GDM1 (cell line): ENCODE results near the gene ZNF407.

Experiments
- DNase-seq: peaks from one replicate; lab custom pipeline; 2025; lab: John Stamatoyannopoulos, UW

ZNF407 gene

DNA sequence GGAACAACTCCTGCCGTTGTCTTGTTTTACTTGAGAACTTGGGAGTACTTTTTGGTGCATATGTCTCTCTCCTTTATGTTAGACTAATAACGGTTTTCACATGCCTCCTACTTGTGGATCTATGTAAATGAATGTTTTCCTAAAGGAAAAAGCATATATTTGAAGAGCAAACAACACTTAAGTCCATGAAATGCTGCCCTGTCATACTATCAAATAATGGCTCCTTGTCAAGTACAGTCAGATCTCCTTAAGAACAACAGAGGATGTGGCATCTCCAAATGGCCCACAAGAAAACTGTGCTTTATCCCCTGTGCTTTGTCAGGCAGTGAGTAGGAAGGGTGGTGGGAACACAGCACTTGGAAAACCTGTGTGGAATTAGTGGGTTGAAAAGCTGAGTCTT lies 413.0 kb downstream of the ZNF407 start:
- DNase-seq, result no peak

DNA sequence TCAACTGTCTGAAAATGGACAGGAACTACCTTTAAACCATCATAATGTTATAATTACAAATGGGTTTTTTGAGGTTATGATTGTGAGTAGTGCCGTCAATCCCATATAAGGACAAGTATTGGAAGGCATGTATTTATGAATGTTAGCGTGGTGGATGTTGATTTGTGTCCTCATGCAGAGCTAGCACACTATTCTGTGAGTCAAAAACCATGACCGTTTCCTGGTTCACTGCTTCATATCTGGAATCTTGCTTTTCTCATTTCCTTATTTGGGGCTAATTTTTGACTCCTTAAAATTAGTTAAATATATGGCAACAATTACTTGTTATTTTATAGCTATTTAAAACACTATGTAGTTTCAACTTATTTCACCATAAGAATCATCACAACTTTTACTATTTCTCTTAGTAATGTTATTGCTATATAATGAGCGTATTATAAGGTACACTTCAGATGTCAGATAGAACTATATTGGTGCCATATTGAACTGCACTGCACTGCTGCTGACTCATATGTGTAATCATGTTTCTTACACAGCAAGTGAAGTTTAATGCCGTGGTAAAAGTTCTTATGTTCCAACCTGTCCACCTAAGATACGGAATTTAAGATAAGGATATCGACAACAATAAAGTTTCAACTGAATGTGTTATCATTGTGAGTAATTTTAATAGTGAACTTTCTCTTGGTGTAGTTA lies 418.5 kb downstream of the ZNF407 start:
- DNase-seq, result no peak

DNA sequence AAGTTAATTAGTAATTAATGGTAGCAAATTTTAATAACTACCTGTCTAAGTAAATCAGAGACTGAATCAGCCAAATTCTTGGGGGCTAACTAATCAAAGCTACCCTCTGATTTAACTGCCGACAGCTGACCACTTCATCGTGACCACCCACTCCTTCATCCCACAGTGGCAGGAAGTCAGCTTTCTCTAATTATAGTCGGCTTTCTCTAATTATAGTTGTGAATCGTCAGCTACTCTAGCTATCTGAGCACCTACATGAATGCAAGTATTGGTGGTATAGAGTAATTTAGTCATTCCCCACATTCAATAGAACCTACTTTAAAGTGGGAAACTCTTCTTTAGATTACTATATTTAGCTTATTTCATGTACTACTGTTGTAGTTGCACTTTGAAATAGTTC lies 425.8 kb downstream of the ZNF407 start:
- DNase-seq, result no peak

DNA sequence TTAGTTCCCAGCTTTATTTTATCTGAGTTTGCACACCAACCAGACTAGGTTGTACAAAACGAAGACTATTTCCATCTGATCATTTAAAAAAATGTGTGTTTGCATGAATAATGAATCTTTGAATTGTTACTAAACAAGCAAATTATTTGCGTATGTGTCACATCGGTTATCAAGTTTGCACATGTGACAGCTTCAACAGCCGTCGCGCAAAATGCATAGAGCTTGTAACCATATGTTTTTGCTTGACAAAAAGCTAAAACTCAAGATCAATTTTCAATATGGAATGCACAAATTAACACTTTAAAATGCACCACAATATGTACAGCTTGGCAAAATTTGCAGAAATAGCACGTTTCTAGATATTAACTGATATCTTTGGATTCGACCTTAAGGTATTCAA lies 427.2 kb downstream of the ZNF407 start:
- DNase-seq, result no peak

DNA sequence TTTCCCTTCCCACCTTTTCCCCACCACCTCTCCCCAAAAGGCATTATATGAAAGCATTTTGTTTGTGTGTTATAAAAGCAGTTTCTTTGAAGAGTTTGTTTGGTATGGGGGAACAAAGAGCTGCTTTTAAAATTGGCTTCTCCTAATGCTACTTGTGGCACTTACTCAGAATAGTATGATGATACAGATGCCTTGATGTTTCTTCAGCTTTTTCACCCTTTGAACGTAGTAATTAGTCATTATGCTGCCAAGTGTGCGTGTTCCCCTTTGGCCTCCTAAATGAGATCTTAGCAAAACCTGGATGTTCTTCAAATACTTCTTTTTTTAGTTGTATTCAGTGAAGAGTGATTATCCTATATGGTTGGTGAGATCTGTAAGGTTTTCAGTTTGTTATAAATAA lies 427.9 kb downstream of the ZNF407 start:
- no peak for DNase-seq

DNA sequence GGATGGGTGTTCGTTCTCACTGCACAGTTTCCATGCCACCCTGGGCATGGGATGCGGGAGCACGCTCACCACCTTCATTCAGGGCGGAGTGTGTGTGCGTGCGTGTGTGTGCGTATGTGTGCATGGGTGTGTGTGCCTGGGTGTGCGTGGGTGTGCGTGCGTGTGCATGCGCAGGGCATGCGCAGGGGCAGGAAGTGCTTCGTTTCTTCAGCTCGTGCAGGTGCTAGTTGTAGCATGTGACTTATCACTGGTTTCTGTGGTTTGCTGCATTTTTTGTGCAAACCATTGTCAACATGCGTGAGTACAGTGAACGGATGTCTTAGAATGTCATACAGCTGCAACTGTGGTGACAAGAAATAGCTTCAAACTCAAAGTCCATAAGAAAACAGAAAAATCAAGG lies 431.8 kb downstream of the ZNF407 start:
- no peak for DNase-seq

DNA sequence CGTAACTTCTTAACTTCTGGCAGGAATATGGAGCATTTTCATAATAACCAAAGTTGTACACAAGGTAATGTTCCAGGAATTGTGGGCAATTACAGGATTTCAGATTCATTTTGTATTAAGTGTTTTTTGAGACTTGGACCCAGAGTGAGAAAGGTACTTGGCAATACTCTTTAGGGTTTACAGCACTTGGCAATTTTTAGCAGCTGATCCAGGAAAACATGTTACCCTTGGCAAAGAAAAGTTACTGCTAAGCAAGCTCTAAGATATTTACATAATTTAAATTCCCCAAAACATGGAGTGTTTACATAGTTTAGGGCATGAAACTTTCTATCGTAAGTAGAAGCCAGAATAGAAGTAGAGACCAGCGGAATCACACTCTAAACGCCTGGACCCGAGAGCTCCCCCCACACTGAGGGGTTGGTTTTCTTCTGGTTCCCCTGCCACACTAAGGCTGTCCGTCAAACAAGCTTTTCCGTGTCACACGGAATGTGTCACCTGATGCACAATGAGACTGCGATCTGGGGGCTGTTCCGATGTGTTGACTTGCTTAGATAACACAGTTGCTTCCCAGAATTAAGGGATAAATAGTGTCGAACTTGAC lies 434.1 kb downstream of the ZNF407 start:
- no peak for DNase-seq

DNA sequence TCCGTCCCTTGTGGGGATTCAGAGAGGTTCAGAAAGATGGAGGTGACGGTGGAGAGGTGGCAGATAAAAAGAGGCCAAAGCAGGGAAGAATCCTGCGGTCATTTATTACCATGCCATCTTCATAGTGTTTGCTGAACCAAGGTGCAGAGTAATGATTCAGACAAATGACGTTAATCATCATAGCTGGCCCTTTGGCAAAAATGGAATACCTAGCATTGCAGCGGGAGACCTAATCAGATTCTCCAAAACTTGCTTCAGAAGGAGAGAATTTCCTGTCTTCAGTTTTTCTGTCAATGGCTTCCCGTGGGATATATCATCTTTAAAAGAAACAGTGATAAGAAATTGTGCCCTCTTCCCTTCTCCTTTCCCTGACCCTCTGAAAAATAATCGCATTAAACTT lies 435.8 kb downstream of the ZNF407 start:
- DNase-seq, result no peak

DNA sequence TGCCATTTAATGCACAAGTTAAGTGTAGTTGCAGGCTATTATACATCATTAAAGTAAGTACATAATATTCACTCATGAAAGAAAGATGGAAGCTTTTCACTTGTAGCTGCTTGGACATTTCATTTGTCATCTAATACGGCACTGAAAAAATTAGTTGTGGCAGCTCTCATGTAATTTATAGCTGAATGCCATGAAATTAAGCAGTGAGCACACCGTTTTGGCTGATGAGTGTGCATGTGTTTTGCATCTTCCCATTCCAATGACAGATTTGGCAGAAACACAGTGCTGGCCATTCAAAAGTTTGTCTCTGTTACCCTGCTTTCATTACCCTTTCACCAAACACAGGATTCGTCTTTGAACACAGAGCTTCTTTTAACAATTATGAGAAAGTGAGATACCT lies 437.3 kb downstream of the ZNF407 start:
- DNase-seq, result no peak

DNA sequence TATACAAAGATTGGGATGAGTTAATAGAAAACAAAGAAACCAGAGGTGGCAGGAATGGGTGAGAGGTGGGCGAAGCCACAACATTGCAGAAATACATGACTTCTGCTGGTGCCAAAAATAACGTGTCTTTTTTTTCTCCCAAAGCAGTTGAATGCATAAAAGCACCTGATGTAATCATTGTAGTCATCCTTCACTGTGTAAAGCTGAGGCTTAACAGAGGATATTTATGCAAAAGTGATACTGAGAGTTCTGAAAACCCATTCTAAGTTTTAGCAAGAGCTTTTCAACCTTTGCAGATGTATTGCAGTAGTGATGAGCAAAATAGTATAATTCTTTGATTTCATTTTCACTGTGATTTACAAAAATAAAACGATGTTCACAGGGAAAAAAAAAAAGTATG lies 438.3 kb downstream of the ZNF407 start:
- DNase-seq, result no peak

DNA sequence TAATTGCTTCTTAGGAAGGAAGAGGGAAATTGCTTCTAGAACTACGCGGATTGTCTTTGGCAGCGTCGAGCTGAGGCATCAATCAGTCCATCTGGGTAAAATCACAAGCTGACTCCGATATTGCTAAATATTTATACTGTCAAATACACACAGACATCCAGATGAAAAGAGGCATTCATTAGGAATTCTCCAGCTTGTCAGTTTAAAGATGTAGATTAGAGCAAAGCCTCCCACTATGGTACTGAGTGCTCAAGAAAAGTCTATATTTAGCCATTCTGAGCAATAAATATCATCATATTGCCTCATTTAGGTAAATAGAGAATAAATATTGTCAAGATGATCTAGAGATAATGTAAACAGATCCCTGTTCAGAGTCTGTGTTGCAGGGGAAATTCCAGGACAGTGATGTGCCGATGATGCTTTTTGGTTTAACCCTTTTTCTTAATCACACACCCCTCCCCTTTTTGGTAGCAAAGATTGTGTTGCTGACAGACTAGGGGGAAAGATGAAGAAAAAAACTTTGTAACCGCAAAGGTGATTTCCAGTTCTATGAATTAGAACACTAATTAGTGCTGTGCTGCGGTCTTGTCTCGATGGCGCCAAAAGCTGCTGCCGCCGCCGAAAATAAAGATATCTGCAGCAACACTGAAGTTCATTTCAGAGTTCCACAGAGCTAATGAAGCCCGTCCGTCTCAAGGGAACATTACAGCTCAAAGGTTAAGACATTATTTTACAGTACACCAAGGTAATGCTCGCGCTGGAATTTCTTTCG lies 439.4 kb downstream of the ZNF407 start:
- DNase-seq, result no peak

DNA sequence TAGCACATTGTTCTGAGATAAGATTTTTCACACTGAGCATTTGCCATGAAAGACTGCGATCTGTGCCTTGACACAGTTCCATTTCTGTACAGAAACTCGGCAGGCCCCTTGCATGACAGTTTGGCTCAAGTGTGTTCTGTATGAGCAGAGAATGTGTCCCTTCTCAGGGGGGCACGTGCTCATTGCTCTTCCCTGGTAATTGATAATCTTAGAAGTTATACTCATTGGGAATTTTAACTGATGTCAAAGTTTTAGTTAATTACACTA lies 440.0 kb downstream of the ZNF407 start:
- DNase-seq, result no peak

DNA sequence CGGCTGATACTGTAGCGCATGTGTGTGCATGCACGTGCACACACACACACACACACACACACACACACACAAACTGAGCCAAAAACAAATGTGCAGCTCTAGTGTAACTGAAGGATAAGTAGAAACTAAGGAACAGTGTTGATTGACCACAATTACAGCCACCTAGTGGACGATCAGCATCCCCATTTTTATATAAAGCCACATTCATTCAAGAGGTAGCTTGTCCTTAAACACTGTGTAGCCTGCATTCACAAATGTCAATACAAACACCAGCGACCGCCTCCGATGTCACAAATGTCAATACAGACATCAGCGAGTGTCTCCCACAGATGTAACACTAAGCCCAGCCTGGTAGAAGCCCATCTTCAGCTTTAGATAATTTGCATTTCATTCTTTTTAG lies 443.9 kb downstream of the ZNF407 start:
- DNase-seq, result no peak

DNA sequence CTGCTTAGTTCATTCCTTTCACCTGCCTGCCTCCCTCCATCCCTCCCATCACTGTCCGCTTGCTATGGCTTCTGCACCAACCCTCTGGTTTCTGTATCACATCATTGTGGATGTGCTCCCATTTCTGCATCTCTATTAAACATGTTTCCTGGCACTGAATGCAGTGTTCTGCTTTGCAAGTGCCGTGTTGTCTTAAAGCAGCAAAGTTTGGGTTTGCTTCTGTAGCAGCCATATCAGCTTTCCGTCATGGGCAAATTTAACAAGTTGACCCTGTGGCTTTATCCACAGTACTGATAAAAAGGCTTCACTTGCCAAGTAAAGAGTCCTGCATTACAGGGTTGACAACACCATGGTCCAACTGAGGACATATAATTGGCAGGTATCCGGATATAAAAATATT lies 445.8 kb downstream of the ZNF407 start:
- no peak for DNase-seq

DNA sequence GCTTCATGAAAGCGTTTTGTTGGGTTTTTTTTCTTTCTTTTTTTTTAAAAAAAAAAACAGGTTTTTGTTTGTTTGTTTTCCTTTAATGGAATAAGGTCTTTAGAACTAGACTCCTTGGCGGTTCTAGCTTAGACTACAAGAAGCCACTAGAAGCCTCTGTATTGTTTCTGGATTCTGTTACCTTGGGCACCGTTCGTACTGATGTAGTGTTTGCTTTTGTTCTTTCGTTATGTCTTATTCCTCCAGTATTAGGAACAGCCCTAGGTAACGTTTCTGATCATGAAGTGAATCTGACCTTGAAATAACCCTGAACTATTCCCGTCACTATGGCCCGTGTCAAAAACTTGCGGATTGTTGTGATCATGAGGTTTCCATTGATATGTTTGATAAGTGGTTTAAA lies 446.6 kb downstream of the ZNF407 start:
- DNase-seq, result no peak

DNA sequence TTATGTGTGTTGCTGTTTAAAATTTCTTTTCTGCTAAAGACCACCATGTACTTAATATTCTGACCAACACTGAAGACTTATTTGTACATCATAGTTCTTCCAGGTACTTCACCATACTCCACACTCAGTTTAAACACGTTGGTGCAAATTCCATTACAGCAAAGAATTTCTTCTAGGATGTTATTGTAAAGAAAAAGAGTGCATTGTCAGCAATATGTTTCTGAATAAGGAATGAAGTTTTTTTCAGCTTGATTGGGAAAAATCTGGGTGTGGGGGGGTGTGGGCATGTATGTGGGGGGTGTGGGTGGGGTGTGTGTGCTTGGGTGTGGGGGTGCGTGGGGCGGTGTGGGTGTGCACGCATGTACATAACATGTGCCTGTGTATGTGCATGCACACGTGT lies 447.1 kb downstream of the ZNF407 start:
- DNase-seq, result no peak

DNA sequence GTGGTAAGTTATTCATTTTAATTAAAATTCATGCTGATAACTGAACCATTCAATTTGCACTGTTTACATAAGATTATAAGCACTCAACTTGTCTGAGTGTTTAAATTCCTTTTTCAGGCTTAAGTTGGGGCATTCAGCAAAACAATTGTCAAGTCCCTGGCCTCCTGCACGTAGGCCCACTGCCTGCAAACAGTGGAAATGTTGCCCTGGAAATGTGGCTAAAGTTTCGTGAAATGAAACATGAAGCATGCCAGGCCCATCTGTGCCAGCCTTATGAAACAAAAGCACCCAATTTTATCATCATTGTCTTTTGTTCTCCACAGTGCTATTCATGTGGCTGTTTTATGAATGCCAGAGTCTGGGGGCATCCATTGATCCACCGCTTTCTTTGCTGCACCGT lies 447.6 kb downstream of the ZNF407 start:
- no peak for DNase-seq

DNA sequence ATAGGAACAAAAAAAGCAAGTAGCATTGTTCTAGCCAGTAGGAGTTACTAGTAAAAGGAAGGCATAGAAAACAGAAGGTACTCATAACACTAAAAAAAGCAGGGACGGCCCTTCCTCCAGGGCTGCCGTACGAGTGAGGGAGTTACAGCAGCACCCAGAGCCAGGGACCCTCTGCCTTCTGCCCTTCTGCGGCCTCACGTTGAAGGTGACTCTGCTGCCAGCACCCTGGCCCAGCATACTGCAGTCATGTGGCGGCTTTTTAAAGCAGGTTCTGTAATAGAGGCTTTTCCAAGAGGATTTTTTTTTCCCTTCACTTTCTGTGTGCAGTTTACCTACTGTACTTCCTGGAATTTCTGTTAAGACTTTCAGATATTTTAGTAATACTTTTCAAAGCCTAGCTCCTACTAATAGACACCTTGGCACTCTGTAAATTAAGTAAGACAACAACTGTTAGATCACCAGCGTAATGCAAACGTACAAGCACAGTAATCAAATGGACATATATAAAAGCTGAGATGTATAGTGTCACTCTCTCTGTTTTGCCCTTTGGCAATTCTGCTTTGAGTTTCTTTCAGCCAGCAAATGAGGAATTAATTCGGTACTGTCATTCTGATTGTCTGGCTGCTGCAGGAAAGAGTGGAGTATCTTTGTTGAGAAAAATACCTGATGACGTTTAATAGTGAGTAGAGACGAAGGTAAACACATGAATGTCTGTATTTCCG lies 449.7 kb downstream of the ZNF407 start:
- no peak for DNase-seq

DNA sequence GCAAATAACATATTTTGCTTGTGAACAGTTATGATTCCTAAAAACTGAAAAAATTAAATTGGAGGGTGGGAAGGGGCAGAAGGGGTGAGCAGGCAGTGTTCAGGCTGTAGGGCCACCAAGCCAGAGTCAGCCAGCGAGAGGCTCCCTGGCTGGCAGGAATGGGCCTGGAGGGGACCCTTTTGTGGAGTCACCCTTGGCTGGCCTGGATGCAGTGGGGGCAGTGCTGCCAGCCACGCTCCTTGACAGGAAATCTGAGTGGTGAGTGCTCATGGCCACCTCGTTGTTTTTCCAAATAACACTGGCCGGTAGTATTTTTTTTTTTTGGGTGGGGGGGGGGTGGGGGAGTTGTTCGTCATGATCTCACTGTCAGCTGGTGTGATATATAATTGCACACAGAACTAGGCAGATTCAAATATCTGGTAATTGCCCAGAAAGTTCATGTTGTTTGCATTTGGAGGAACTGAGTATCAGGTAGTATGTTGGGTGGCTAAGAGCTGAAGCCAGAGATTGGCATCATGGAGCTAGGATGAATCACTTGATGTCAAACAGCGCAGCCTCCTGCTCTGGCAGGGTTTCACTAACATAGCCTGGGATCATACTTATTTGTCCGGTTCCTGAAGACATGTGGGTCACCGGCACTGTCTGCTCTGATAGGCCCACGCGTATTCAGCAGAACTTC lies 451.2 kb downstream of the ZNF407 start:
- DNase-seq, result no peak

DNA sequence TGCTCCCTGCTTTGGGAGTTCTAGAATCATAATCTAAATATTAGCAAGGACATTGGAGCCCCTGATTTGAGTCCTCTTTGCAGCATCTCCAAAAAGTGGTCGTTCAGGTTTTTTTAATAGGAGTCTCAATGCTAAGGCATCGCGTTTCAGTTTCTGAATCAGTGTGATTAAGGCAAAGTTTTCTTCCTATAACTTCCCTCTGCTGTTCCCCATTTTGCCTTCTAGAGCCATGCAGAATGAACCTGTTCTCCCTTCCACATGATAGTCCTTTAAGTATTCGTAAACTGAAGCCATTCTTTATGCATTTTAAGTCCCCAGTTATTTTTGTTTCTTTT lies 451.8 kb downstream of the ZNF407 start:
- DNase-seq, result no peak

DNA sequence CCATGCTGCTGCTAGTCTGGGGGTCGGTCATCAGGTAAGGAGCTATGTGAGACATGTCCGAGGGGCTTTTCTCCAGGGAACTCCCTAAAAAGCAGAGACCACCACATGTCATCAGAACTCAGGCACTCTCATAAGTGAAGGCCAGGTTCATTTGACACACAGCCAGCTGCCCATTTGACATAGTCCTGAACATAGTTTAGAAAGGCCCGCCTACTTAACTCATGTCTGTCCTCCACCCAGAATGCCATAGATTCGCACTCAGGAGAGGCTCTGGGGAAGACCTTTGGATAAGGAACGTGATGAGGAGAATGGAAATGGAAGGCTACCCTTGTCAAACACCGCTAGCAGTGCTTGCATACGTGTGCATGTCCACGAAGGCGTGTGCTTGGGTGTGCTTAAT lies 454.1 kb downstream of the ZNF407 start:
- no peak for DNase-seq

DNA sequence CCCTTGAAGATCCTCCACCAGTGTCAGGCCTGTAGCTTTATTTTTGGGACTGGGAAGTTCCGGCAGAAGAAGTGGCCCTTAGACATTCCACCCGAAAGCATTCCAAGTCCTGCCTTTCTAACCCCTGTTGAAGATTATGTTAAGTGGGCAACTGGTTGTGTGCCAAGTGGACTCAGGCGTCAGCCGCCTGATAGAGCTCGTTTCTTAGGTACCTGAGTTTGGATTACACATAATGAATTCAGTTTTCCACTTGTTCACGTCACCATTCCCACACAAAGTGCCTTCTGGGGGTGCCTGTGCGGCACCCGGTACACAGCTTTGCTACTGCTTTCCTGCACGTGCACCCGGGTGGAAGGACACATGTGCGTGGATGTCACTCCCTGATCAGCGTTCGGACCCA lies 454.8 kb downstream of the ZNF407 start:
- no peak for DNase-seq
